Tibial artery (tissue), 4 donors: ENCODE measurements around the gene SERGEF.

ENCODE experiments used
- DNase-seq, 2 donors: peaks; one replicate each; pipeline ENCODE4 v3.0.0-alpha.2; 2019
- H3K27ac ChIP-seq, 2 donors: fragments of 200-600 bp; sonication (generic) in 1 of 2; 1 replicate in 1 of 2; 2 replicates in 1 of 2; pipeline ENCODE4 v1.5.1; 2018 to 2019; ENCODE audit warnings: mild to moderate bottlenecking in 1 of 2
- H3K27me3 ChIP-seq, 2 donors: fragments of 200-600 bp; sonication (generic) in 1 of 2; one replicate each; pipeline versions ENCODE4 v1.5.1 to v1.6.0; 2016 to 2019
- H3K36me3 ChIP-seq, 3 donors: fragments of 200-600 bp; sonication (generic) in 2 of 3; one replicate each; pipeline ENCODE4 v1.5.1; 2016 to 2019; ENCODE audit warnings: mild to moderate bottlenecking in 2 of 3
- H3K4me1 ChIP-seq, 4 donors: fragments of 200-600 bp; sonication (generic) in 2 of 4; 1 replicate in 3 of 4; 2 replicates in 1 of 4; pipeline ENCODE4 v1.5.1; 2016 to 2019
- H3K4me3 ChIP-seq, 2 donors: fragments of 200-600 bp; sonication (generic) in 1 of 2; 1 replicate in 1 of 2; 2 replicates in 1 of 2; pipeline ENCODE4 v1.5.1; 2018 to 2019; ENCODE audit warnings: mild to moderate bottlenecking in 2 of 2
- H3K9me3 ChIP-seq, 3 donors: fragments of 200-600 bp; sonication (generic) in 1 of 3; one replicate each; pipeline ENCODE4 v1.5.1; 2016 to 2019
- CTCF ChIP-seq, 2 experiments: fragments of 200-600 bp in 1 of 2; fragments of 450-650 bp in 1 of 2; IDR thresholded peaks; one replicate each; pipeline ENCODE4 v1.5.1; 2017 to 2019; ENCODE audit warnings: antibody characterized with exemption in 2 of 2, mild to moderate bottlenecking in 1 of 2, moderate library complexity in 1 of 2
- intact Hi-C: fragments of 100-400 bp; cut with DNase I; formaldehyde crosslinking; loops from one replicate; pipeline ENCODE4 v1.15.0; 2023; ENCODE audit warnings: low total_unique reads

Gene SERGEF

GRCh38 chr11:17967661-17968060, 45.2 kb downstream of the SERGEF start:
- no peaks in the 10 kb centered on the region for H3K9me3 ChIP-seq
- intact Hi-C loops, result no loop called here
- no peak overlapping the region for H3K27ac ChIP-seq
- DNase-seq, result no peak
- no peaks in the 10 kb centered on the region for H3K27me3 ChIP-seq
- no peaks in the 10 kb centered on the region for H3K4me1 ChIP-seq
- TF ChIP-seq CTCF (IDR thresholded peaks at IDR 0.05), result no peak
- no peak overlapping the region for H3K4me3 ChIP-seq
- peaks cover 18 to 36% (median 20%) of the 10 kb centered on the region in 3 donors for H3K36me3 ChIP-seq

DNA sequence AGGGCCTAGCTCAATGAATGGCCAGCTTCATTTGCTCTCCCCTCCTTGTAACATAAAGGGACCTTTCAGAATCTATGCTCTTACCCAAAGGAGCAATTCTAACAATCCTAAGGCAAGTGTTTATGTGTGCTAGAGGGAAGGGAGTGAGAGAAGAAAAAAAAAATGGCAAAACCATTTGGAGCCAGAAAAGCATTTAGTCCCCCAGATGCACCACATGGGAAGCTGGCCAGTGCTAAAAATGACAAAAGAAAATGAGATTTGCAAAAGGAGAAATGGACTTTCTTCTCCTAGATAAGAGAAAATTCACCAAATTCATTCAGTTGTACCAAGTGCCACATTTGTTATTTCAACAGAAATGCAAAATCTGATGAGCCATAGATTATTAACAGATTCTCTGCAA, 52.8 kb downstream of the SERGEF start:
- no peaks in the 10 kb centered on the region for H3K9me3 ChIP-seq
- no peak for TF ChIP-seq CTCF (IDR thresholded peaks at IDR 0.05)
- peaks cover 38 to 64% (median 39%) of the 10 kb centered on the region in 3 donors for H3K36me3 ChIP-seq
- no peaks in the 10 kb centered on the region for H3K27me3 ChIP-seq
- H3K27ac ChIP-seq, result no peak overlapping the region
- no peak overlapping the region for H3K4me3 ChIP-seq
- intact Hi-C loops, result no loop called here
- H3K4me1 ChIP-seq, result peaks cover 0 to 5% (median 0%) of the 10 kb centered on the region in 4 donors
- DNase-seq, result no peak

DNA sequence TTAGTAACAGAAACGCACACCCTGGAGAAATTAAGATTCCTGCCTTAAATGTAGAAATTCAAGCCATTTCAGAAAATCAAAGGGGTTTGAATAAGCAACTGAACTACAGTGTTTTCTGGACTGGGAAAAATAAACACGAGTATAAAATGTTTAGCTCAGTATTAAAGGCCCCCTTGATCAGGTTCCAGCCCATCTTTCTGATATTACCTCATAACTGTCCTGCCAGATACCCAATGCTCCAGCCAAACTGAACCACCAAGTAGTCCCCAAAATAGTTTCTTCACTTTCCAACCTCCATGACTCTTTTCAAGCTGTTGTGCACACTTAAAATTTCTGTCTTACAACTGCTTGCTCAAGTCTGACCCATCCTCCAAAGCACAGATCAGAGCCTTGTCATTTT, 54.4 kb downstream of the SERGEF start:
- TF ChIP-seq CTCF (IDR thresholded peaks at IDR 0.05), result no peak
- peaks cover 47 to 74% (median 48%) of the 10 kb centered on the region in 3 donors for H3K36me3 ChIP-seq

GRCh38 chr11:17954395-17955252, 58.2 kb downstream of the SERGEF start:
- Histone ChIP-seq H3K4me1 (peaks cover 0 to 25% (median 1%) of the 10 kb centered on the region in 4 donors), H3K9me3 (no peaks in the 10 kb centered on the region), H3K27ac (peak overlapping the region in 1 of 2 donors; percentile 27), H3K36me3 (peaks cover 41 to 85% (median 56%) of the 10 kb centered on the region in 3 donors), H3K4me3 (no peak overlapping the region), H3K27me3 (no peaks in the 10 kb centered on the region)
- DNase-seq, result no peak
- intact Hi-C loops, result no loop called here
- TF ChIP-seq CTCF (IDR thresholded peaks at IDR 0.05), result no peak

More for the DNA sequence above, 54.4 kb downstream of the SERGEF start:
- no peak for DNase-seq
- intact Hi-C loops, result no loop called here
- Histone ChIP-seq H3K4me3 (no peak overlapping the region), H3K9me3 (no peaks in the 10 kb centered on the region), H3K4me1 (peaks cover 0 to 21% (median 1%) of the 10 kb centered on the region in 4 donors), H3K27me3 (no peaks in the 10 kb centered on the region), H3K27ac (no peak overlapping the region)

DNA sequence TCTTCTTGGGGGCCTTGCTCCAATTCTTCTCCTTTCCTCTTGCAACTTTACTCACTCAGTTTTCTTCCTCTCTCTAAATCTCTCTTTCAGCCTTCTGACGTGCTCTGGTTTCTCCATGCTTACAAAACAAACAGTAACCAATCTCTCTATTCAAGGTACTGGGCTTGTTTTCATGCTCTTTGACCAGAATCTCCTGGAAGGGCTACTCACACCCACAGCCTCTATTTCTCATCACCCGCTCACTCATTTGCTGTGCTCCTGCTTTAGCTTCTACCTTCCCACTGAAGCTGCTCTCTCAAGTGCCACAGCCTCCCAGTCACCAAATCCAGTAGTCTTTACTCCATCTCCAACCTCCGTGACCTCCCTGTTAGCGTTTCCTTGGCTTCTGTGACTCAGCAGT, 60.4 kb downstream of the SERGEF start:
- H3K9me3 ChIP-seq, result no peaks in the 10 kb centered on the region
- H3K4me3 ChIP-seq, result no peak overlapping the region
- H3K36me3 ChIP-seq, result peaks cover 34 to 92% (median 68%) of the 10 kb centered on the region in 3 donors
- no peaks in the 10 kb centered on the region for H3K27me3 ChIP-seq
- H3K27ac ChIP-seq, result no peak overlapping the region
- no peak for DNase-seq
- TF ChIP-seq CTCF (IDR thresholded peaks at IDR 0.05), result no peak
- intact Hi-C loops, result no loop called here
- H3K4me1 ChIP-seq, result peaks cover 0 to 25% (median 1%) of the 10 kb centered on the region in 4 donors
